ENCODE results near the gene HEATR5A.

DNA sequence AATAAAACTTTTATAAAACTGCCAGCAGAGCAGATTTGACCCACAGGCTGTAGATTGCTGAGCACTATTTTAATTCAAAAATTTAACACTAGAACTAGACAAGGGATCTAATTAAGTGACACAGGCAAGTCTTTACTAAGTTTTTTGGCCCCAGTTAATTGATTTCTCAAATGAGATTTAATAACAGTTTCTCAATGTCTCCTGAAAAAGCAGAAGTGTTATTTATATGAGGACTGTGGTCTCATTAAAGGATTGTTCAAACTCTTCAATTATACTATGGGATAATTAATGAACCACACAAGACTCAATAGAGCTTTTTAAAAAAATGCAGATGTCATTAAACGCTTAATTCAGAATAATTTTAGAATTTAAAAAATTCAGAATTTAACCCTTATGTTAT is 1.9 kb downstream of the HEATR5A start:
- no peak for TF ChIP-seq EZH2 (IDR thresholded peaks at IDR 0.05; ENCODE audit: borderline replicate concordance, insufficient read depth, low read depth, low read length, poor library complexity, severe bottlenecking)
- TF ChIP-seq, protein P1, sequence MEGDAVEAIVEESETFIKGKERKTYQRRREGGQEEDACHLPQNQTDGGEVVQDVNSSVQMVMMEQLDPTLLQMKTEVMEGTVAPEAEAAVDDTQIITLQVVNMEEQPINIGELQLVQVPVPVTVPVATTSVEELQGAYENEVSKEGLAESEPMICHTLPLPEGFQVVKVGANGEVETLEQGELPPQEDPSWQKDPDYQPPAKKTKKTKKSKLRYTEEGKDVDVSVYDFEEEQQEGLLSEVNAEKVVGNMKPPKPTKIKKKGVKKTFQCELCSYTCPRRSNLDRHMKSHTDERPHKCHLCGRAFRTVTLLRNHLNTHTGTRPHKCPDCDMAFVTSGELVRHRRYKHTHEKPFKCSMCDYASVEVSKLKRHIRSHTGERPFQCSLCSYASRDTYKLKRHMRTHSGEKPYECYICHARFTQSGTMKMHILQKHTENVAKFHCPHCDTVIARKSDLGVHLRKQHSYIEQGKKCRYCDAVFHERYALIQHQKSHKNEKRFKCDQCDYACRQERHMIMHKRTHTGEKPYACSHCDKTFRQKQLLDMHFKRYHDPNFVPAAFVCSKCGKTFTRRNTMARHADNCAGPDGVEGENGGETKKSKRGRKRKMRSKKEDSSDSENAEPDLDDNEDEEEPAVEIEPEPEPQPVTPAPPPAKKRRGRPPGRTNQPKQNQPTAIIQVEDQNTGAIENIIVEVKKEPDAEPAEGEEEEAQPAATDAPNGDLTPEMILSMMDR (IDR thresholded peaks at IDR 0.05): no peak
